ENCODE data around the gene CROCC2.

GRCh38 chr2:241020201-241020600, 114.1 kb downstream of the CROCC2 start:
- TF ChIP-seq POLR2A (IDR thresholded peaks at IDR 0.05) (no peak), CTCF (IDR thresholded peaks at IDR 0.05) (no peak)

Measured in Peyer's patch (tissue), 4 donors.